ENCODE measurements around the gene YJEFN3.

DNA sequence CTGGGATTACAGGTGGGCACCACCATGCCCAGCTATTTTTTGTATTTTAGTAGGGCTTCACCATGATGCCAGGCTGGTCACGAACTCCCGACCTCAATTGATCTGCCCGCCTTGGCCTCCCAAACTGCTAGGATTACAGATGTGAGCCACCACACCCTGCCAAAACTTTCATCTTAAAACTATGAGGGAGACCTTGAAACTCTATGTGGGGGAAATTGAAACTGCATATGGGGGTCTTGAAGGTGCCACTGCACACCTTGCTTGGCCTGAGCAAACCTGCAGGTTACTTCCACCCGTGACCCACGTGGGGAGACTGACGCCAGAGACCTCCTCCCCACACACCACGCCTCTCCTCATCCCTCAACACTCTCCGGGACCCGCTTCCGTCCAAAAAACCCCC lies 25.0 kb downstream of the YJEFN3 start:
- TF ChIP-seq, protein P1, sequence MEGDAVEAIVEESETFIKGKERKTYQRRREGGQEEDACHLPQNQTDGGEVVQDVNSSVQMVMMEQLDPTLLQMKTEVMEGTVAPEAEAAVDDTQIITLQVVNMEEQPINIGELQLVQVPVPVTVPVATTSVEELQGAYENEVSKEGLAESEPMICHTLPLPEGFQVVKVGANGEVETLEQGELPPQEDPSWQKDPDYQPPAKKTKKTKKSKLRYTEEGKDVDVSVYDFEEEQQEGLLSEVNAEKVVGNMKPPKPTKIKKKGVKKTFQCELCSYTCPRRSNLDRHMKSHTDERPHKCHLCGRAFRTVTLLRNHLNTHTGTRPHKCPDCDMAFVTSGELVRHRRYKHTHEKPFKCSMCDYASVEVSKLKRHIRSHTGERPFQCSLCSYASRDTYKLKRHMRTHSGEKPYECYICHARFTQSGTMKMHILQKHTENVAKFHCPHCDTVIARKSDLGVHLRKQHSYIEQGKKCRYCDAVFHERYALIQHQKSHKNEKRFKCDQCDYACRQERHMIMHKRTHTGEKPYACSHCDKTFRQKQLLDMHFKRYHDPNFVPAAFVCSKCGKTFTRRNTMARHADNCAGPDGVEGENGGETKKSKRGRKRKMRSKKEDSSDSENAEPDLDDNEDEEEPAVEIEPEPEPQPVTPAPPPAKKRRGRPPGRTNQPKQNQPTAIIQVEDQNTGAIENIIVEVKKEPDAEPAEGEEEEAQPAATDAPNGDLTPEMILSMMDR (IDR thresholded peaks at IDR 0.05; ENCODE audit: low read depth, low read length, poor library complexity, severe bottlenecking): no peak
- TF ChIP-seq EZH2phosphoT487 (IDR thresholded peaks at IDR 0.05; ENCODE audit: borderline replicate concordance, low read length): no peak
